ENCODE results near the gene NDUFAF8.
"Not testable (repeated sequence)": the region's sequence is repeated elsewhere in the genome, so short reads cannot be mapped to it uniquely, and the experiment has no call there.

Gene NDUFAF8

GRCh38 chr17:81222906-81223761, 16.0 kb upstream of the NDUFAF8 start, which contains the start of gene CEP131:
Gene CEP131 (minus strand): TSS chr17:81222965. CDS start chr17:81220056, 2,909 bp downstream.
- peak; percentile 100 for DNase-seq (ENCODE audit: low read depth in 1 of 2, low spot score in 1 of 2)

GRCh38 chr17:81223762-81224130, 15.4 kb upstream of the NDUFAF8 start:
- DNase-seq (ENCODE audit: low read depth in 1 of 2, low spot score in 1 of 2), result no peak

- DNase-seq (ENCODE audit: low read depth in 1 of 2, low spot score in 1 of 2), result not testable (repeated sequence)
These were observed 11.5 kb upstream of the NDUFAF8 start for GRCh38 chr17:81227630-81228029.

GRCh38 chr17:81228420-81228819, 10.7 kb upstream of the NDUFAF8 start:
- no peak for DNase-seq (ENCODE audit: low read depth in 1 of 2, low spot score in 1 of 2)

- no peak for DNase-seq (ENCODE audit: low read depth in 1 of 2, low spot score in 1 of 2)
These were observed 10.1 kb upstream of the NDUFAF8 start for GRCh38 chr17:81228834-81229665.

- no peak for DNase-seq (ENCODE audit: low read depth in 1 of 2, low spot score in 1 of 2)
These were observed 9.5 kb upstream of the NDUFAF8 start for GRCh38 chr17:81229666-81229920.

GRCh38 chr17:81230043-81230820, 8.9 kb upstream of the NDUFAF8 start:
- no peak for DNase-seq (ENCODE audit: low read depth in 1 of 2, low spot score in 1 of 2)

GRCh38 chr17:81231121-81231645, 7.9 kb upstream of the NDUFAF8 start:
- no peak for DNase-seq (ENCODE audit: low read depth in 1 of 2, low spot score in 1 of 2)

GRCh38 chr17:81231766-81232581, 7.1 kb upstream of the NDUFAF8 start:
- no peak for DNase-seq (ENCODE audit: low read depth in 1 of 2, low spot score in 1 of 2)

- DNase-seq (ENCODE audit: low read depth in 1 of 2, low spot score in 1 of 2), result no peak
These were observed 6.4 kb upstream of the NDUFAF8 start for GRCh38 chr17:81232616-81233241.

- no peak for DNase-seq (ENCODE audit: low read depth in 1 of 2, low spot score in 1 of 2)
These were observed 5.8 kb upstream of the NDUFAF8 start for GRCh38 chr17:81233316-81233715.

GRCh38 chr17:81233811-81234505, 5.2 kb upstream of the NDUFAF8 start:
- no peak for DNase-seq (ENCODE audit: low read depth in 1 of 2, low spot score in 1 of 2)

GRCh38 chr17:81234506-81234855, 4.6 kb upstream of the NDUFAF8 start:
- DNase-seq (ENCODE audit: low read depth in 1 of 2, low spot score in 1 of 2), result no peak

GRCh38 chr17:81234940-81235821, 3.9 kb upstream of the NDUFAF8 start:
- no peak for DNase-seq (ENCODE audit: low read depth in 1 of 2, low spot score in 1 of 2)

GRCh38 chr17:81235822-81236740, 3.0 kb upstream of the NDUFAF8 start:
- no peak for DNase-seq (ENCODE audit: low read depth in 1 of 2, low spot score in 1 of 2)

- no peak for DNase-seq (ENCODE audit: low read depth in 1 of 2, low spot score in 1 of 2)
These were observed 2.3 kb upstream of the NDUFAF8 start for GRCh38 chr17:81236784-81237183.
